SHP77 (cell line): ENCODE measurements around the gene FPR3.
"Not testable (repeated sequence)": the region's sequence is repeated elsewhere in the genome, so short reads cannot be mapped to it uniquely, and the experiment has no call there.

Experiments used
- DNase-seq, 2 experiments: peaks; one replicate each; lab custom pipeline; 2025; lab: John Stamatoyannopoulos, UW

Gene FPR3

GRCh38 chr19:51784109-51784785 lies 10.7 kb upstream of the FPR3 start:
- DNase-seq, result no peak

GRCh38 chr19:51784922-51785690 lies 9.9 kb upstream of the FPR3 start:
- DNase-seq, result no peak

- DNase-seq, result no peak
Observed at GRCh38 chr19:51786646-51787494, 8.1 kb upstream of the FPR3 start.

GRCh38 chr19:51788029-51788428 lies 6.9 kb upstream of the FPR3 start:
- no peak for DNase-seq

- DNase-seq, result no peak
Observed at GRCh38 chr19:51789061-51789795, 5.7 kb upstream of the FPR3 start.

- no peak for DNase-seq
Observed at GRCh38 chr19:51792932-51793331, 2.0 kb upstream of the FPR3 start.

- no peak for DNase-seq
Observed at GRCh38 chr19:51793994-51794393, 963 bp upstream of the FPR3 start.

- DNase-seq, result no peak
Observed at GRCh38 chr19:51796195-51796679, 1.3 kb downstream of the FPR3 start.

- DNase-seq, result no peak
Observed at GRCh38 chr19:51797480-51797879, 2.5 kb downstream of the FPR3 start.

- DNase-seq, result no peak
Observed at GRCh38 chr19:51798062-51798461, 3.1 kb downstream of the FPR3 start.

GRCh38 chr19:51799034-51799773 lies 4.2 kb downstream of the FPR3 start:
- DNase-seq, result peak; percentile 17 to 26

GRCh38 chr19:51799774-51800472 lies 5.0 kb downstream of the FPR3 start:
- DNase-seq, result no peak

GRCh38 chr19:51800473-51801244 lies 5.7 kb downstream of the FPR3 start:
- DNase-seq, result no peak

GRCh38 chr19:51802775-51803174 lies 7.8 kb downstream of the FPR3 start:
- DNase-seq, result no peak

- DNase-seq, result no peak
Observed at GRCh38 chr19:51803519-51803918, 8.6 kb downstream of the FPR3 start.

GRCh38 chr19:51803967-51804366 lies 9.0 kb downstream of the FPR3 start:
- no peak for DNase-seq

- DNase-seq, result not testable (repeated sequence)
Observed at GRCh38 chr19:51804789-51805188, 9.8 kb downstream of the FPR3 start.

GRCh38 chr19:51805396-51805795 lies 10.4 kb downstream of the FPR3 start:
- DNase-seq, result not testable (repeated sequence)

- not testable (repeated sequence) for DNase-seq
Observed at GRCh38 chr19:51806571-51806970, 11.6 kb downstream of the FPR3 start.
